IPS-18c (cell line): ENCODE data around the gene NUP98.

ENCODE experiments used
- H3K4me3 ChIP-seq: 2 replicates; pipeline ENCODE4 v1.7.0; 2013; ENCODE audit warnings: low read depth, mild to moderate bottlenecking, low read length, moderate library complexity; ENCODE audit not compliant: insufficient read depth
- H3K9me3 ChIP-seq: one replicate; pipeline ENCODE4 v1.6.1; 2013; ENCODE audit warnings: mild to moderate bottlenecking, low read length, moderate library complexity; ENCODE audit not compliant: control insufficient read depth, insufficient read depth

Gene NUP98

GRCh38 chr11:3642071-3642951 lies 155.0 kb downstream of the NUP98 start:
- Histone ChIP-seq H3K9me3 (no peaks in the 10 kb centered on the region), H3K4me3 (peak overlapping the region; percentile 62)

DNA sequence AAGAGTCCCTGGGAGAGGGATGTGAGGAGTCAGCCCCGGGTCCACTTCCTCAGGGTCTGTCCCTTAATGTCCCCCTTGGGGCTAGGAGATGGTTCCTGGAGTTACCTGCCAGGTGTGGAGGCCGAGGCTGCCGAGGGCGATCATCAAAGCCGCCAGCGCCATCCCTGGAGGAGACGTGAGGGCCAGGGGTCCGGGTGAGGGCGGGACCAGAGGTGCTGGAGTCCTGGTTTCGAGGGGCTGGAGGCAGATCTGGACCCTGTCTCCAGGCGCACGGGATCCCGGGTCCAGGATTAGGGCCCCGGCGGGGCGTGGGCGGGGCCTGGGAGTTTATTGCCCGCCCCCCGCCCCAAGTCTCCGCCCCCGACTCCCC lies 155.7 kb downstream of the NUP98 start, which contains the start of gene ART5:
Gene ART5, minus strand, starts transcription at position 292 of the 370 bp plus-strand sequence. Its CDS starts 130 bp downstream, at position 162.
- no peaks in the 10 kb centered on the region for H3K9me3 ChIP-seq

GRCh38 chr11:3641191-3641590 lies 156.2 kb downstream of the NUP98 start:
- Histone ChIP-seq H3K9me3 (no peaks in the 10 kb centered on the region), H3K4me3 (peak overlapping the region; percentile 73; the same call in 1 of the 2 replicates)

More for the DNA sequence above, 155.7 kb downstream of the NUP98 start, which contains the start of gene ART5:
- peak within 1 kb of the TSS; percentile 73 for H3K4me3 ChIP-seq

DNA sequence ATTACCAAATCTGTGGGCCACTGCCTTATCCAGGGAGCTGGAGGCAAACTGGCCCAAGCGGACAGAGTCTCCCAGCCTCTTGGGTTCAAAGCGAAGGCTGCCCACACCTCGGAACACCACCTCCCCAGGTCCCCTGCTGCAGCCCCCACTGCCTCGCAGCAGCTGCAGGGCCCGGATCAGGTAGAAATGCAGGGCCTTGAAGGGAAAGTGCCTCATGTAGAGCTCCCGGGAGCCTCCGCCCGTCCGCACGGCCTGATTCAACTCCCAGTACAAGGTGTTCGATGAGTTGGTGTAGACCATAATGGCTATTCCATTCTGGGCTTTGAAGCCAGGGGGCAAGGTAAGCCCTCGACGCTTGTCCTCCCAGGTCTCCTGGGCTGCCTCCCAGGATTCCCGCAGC lies 157.5 kb downstream of the NUP98 start:
- Histone ChIP-seq H3K4me3 (no peak overlapping the region), H3K9me3 (no peaks in the 10 kb centered on the region)

DNA sequence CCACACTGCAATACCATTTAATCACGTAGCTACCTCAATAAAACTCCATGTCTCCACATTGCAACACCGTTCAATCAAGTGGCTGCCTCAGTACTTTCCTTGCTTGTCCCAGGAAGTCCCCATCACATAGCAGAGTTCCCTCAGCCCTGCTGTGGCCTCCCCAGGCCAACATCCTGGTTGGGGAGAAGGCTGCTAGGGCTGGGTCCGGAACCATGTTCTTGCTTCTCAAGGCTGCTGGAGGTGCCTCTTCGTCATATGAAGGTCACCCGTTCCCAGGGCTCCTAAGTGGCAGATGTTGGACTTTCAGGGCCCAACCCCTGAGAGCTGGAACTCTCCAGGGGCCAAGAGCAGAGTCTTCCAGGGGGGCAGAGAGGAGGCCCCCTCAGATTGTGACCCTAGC lies 158.8 kb downstream of the NUP98 start:
- H3K4me3 ChIP-seq, result no peak overlapping the region
- no peaks in the 10 kb centered on the region for H3K9me3 ChIP-seq

- Histone ChIP-seq H3K4me3 (no peak overlapping the region), H3K9me3 (no peaks in the 10 kb centered on the region)
These were observed 160.2 kb downstream of the NUP98 start for GRCh38 chr11:3637201-3637600.

DNA sequence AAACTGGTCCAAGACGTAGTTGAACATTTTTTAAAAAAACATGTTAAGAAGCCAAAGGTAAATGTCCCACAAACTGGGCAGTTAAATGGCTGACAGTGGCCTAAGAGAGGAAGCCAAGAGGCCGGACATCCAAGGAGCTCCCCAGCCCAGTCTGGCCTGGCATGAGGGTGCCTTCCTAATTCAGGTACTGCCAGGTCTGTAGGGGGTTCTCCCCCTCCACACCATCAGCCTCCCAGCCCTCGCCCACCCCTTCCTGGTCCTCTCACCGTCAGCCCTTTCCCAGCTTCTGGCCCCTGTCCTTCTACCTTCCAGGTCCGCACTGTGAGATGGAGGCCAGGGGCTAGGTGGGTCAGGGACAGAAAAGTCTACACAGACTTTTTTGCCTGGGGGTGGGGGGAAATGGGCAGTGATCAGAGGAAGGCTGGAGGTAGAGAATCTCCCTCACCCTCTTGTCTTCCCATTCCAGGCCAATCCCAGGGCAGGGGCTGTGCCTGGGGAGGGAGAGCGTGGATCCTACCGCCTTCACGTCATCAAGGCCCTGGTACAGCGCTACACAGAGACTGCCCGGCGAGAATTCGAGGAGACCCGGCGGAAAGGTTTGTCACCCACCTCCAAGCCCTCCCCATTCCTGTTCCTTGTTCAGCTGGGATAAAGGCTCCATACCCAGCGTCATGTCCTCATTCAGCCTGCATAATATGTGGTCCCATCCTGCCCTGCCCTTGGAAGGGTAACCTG lies 161.5 kb downstream of the NUP98 start:
- H3K4me3 ChIP-seq, result no peak overlapping the region
- H3K9me3 ChIP-seq, result no peaks in the 10 kb centered on the region

DNA sequence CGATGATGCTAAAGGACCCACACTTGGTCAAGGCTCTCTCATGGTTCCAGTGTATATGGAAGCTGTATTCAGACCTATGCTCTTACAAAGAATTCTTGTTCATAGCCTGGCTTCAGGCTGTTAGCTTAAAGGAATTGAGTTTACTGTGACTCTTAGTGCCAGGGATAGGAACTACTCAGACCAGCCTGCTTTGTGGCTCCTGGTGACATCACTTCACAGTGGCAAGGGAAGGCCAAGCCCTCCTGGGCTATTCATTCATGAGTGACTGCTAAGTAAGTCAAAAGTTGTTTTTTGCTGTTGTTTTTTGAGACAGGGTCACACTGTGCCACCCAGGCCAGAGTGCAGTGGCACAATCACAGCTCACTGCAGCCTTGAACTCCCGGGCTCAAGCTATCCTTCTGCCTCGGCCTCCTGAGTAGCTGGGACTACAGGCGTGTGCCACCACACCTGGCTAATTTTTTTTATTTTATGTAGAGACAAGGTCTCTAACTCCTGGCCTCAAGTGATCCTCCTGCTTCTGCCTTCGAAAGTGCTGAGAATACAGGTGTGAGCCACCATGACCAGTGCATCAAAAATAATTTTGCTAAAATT lies 165.2 kb downstream of the NUP98 start:
- Histone ChIP-seq H3K9me3 (no peaks in the 10 kb centered on the region), H3K4me3 (no peak overlapping the region)

DNA sequence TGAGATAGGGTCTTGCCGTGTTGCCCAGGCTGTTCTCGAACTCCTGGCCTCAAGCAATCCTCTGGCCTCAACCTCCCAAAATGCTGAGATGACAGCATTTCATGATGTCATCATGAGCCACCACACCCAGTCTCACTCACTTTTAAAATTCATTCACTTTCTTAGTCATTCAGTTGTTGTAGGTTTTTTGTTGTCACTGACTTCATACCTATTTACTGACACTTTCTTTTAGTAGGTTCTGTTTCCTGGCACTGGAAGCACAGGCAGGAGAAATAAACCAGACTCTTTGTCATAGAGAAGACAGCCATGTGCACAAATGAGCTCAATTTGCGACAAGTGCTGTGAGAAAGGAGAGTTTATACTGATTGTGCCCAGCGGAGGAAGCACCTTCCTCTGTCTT lies 166.0 kb downstream of the NUP98 start:
- Histone ChIP-seq H3K9me3 (no peaks in the 10 kb centered on the region), H3K4me3 (no peak overlapping the region)

DNA sequence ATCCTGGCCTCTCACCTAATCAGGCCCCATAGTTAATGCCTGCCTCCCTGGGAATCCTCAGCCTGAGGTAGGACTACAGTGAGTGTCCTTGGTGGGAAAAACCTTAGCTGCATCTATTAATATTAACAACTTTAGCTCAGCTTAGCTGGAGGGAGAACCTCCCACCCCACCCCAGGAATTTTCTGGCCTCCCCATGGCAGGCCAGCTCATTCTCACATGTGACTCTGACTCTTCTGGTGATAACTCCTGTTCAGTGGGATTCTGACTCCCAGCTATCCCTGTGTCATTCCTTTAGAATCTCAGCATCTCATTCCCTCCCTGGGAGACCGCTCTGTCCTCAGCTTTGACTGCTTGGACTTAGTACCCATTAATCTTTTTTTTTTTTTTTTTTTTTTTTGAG lies 170.1 kb downstream of the NUP98 start:
- Histone ChIP-seq H3K9me3 (no peaks in the 10 kb centered on the region), H3K4me3 (no peak overlapping the region)

- H3K9me3 ChIP-seq, result no peaks in the 10 kb centered on the region
These were observed 170.9 kb downstream of the NUP98 start for GRCh38 chr11:3626250-3626960.

More at GRCh38 chr11:3626250-3626960, 170.9 kb downstream of the NUP98 start:
- H3K4me3 ChIP-seq, result no peak overlapping the region
